ENCODE measurements around the gene TANC1. TPM values are rescaled to one million over a fixed set of nuclear protein-coding genes. Genes with fewer than 3 reads are reported as not detected.

The TANC1 gene
- total RNA-seq, 1 experiment from 2014 or later = not detected

DNA sequence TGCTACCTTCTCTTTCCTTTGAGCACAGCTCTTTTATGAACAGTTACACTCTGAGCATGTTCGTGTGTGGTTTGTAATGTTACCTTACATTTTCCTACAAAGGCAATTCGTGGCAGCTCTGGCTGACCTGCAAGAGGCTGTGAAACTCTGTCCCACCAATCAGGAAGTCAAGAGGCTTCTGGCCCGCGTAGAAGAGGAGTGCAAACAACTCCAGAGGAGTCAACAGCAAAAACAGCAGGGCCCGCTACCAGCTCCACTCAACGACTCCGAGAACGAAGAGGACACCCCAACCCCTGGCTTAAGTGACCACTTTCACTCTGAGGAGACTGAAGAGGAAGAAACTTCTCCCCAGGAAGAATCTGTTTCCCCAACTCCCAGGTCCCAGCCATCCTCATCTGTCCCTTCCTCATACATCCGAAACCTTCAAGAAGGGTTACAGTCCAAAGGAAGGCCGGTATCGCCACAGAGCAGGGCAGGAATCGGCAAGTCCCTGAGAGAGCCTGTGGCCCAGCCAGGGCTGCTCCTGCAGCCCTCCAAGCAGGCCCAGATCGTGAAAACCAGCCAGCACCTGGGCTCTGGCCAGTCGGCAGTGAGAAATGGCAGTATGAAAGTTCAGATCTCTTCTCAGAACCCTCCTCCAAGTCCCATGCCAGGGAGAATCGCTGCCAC is 261.2 kb downstream of the TANC1 start:
- Histone ChIP-seq H3K36me3 (ENCODE audit: insufficient read depth, low read length) (no peaks in the 10 kb centered on the region), H3K4me2 (ENCODE audit: low read depth, low read length, poor library complexity, severe bottlenecking) (no peak overlapping the region), H3K4me1 (ENCODE audit: low read length) (no peaks in the 10 kb centered on the region), H3K4me3 (ENCODE audit: low read length) (no peak overlapping the region), H2AFZ (ENCODE audit: low read length) (no peak overlapping the region), H4K20me1 (ENCODE audit: insufficient read depth, low read depth, low read length) (no peaks in the 10 kb centered on the region), H3K79me2 (ENCODE audit: low read length) (no peaks in the 10 kb centered on the region), H3K9me2 (replicated peaks; ENCODE audit: insufficient read depth, low read length) (no peaks in the 10 kb centered on the region), H3K27ac (ENCODE audit: low read length) (no peak overlapping the region), H3K27me3 (ENCODE audit: low read length) (no peaks in the 10 kb centered on the region), H3K9me3 (ENCODE audit: low read length) (no peaks in the 10 kb centered on the region), H3K9ac (ENCODE audit: low read length) (no peak overlapping the region)
- no peak for DNase-seq

DNA sequence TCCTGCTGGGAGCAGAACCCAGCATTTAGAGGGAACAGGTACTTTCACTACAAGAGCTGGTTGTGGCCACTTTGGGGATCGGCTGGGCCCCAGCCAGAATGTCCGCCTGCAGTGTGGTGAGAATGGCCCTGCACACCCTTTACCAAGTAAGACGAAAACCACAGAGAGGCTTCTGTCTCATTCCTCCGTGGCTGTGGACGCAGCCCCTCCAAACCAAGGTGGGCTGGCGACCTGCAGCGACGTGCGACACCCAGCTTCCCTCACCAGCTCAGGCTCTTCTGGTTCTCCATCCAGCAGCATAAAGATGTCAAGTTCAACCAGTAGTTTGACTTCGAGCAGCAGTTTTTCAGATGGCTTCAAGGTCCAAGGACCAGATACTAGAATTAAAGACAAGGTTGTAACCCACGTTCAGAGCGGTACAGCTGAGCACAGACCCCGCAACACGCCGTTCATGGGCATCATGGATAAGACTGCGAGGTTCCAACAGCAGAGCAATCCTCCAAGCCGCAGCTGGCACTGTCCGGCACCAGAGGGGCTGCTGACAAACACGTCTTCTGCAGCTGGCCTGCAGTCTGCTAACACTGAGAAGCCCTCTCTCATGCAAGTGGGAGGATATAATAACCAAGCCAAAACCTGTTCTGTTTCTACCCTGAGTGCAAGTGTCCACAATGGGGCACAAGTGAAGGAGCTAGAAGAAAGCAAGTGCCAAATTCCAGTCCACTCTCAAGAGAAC is 261.9 kb downstream of the TANC1 start:
- no peaks in the 10 kb centered on the region for H3K4me1 ChIP-seq (ENCODE audit: low read length)

DNA sequence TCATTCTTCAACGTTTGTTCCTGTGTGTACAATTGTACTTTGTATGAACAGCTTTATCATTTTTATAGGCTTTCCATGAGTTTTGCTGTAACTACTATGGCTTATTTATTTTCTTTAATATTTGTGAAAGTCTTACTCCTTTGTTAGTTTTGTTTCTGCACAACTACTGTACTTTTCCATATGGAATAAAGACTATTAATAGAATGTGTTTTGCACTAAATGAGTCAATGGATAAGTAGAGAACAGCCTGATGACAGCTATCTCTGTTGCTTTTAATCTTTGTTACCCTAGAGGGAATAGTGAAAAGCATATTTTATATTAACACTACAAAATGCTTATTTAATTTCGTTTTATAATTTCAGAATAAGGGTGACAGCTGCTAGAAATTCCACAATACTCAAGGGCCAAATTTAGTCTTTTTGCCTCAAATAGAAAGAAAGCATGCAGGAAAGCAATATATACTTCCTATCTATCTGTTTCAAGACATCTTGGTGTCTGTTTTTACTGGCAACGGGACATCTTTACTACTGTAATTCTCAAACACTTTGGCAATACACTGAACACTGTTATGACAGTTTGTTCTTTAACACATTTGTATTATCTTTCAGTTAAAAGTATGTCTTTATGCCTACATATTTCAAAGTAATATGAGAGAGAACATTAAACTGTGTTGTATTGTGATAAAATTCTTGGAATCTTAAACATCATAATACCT is 264.2 kb downstream of the TANC1 start:
- H3K9ac ChIP-seq (ENCODE audit: low read length) = no peak overlapping the region
- no peak overlapping the region for H3K27ac ChIP-seq (ENCODE audit: low read length)
- no peak overlapping the region for H2AFZ ChIP-seq (ENCODE audit: low read length)
- H3K27me3 ChIP-seq (ENCODE audit: low read length) = no peaks in the 10 kb centered on the region
- H3K4me1 ChIP-seq (ENCODE audit: low read length) = no peaks in the 10 kb centered on the region
- H3K4me3 ChIP-seq (ENCODE audit: low read length) = no peak overlapping the region
- no peak for DNase-seq
- H4K20me1 ChIP-seq (ENCODE audit: insufficient read depth, low read depth, low read length) = no peaks in the 10 kb centered on the region
- no peaks in the 10 kb centered on the region for H3K9me2 ChIP-seq (replicated peaks; ENCODE audit: insufficient read depth, low read length)
- H3K36me3 ChIP-seq (ENCODE audit: insufficient read depth, low read length) = no peaks in the 10 kb centered on the region
- H3K9me3 ChIP-seq (ENCODE audit: low read length) = no peaks in the 10 kb centered on the region
- H3K4me2 ChIP-seq (ENCODE audit: low read depth, low read length, poor library complexity, severe bottlenecking) = no peak overlapping the region
- H3K79me2 ChIP-seq (ENCODE audit: low read length) = no peaks in the 10 kb centered on the region

More for the DNA sequence above, 261.9 kb downstream of the TANC1 start:
- H3K36me3 ChIP-seq (ENCODE audit: insufficient read depth, low read length) = no peaks in the 10 kb centered on the region
- H4K20me1 ChIP-seq (ENCODE audit: insufficient read depth, low read depth, low read length) = no peaks in the 10 kb centered on the region
- H3K27ac ChIP-seq (ENCODE audit: low read length) = no peak overlapping the region
- H2AFZ ChIP-seq (ENCODE audit: low read length) = no peak overlapping the region
- H3K4me2 ChIP-seq (ENCODE audit: low read depth, low read length, poor library complexity, severe bottlenecking) = no peak overlapping the region
- no peak overlapping the region for H3K9ac ChIP-seq (ENCODE audit: low read length)
- no peaks in the 10 kb centered on the region for H3K9me3 ChIP-seq (ENCODE audit: low read length)
- no peaks in the 10 kb centered on the region for H3K27me3 ChIP-seq (ENCODE audit: low read length)
- H3K9me2 ChIP-seq (replicated peaks; ENCODE audit: insufficient read depth, low read length) = no peaks in the 10 kb centered on the region
- no peaks in the 10 kb centered on the region for H3K79me2 ChIP-seq (ENCODE audit: low read length)
- DNase-seq = no peak
- no peak overlapping the region for H3K4me3 ChIP-seq (ENCODE audit: low read length)

DNA sequence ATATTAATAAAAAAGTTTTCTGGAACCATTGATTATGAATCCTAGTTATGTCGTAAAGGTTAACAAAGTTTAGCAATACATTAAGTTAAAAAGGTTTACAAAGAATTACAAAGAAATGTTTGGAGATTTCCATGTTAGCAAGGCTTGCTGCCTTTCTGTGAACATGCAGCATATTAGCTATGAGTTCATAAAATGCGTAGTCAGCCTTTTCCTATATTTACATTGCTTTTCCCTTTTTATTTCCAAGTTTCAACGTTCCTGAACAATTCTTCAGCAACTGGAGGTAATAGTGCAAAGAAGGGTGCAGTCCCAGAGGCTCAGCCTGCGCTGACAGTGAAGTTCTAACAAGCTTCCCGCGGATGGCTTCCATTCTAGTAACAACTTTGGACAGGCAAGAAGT is 266.4 kb downstream of the TANC1 start:
- Histone ChIP-seq H3K4me2 (ENCODE audit: low read depth, low read length, poor library complexity, severe bottlenecking) (no peak overlapping the region), H2AFZ (ENCODE audit: low read length) (no peak overlapping the region), H3K36me3 (ENCODE audit: insufficient read depth, low read length) (no peaks in the 10 kb centered on the region), H3K4me3 (ENCODE audit: low read length) (no peak overlapping the region), H4K20me1 (ENCODE audit: insufficient read depth, low read depth, low read length) (no peaks in the 10 kb centered on the region), H3K9me2 (replicated peaks; ENCODE audit: insufficient read depth, low read length) (no peaks in the 10 kb centered on the region), H3K27ac (ENCODE audit: low read length) (no peak overlapping the region), H3K9me3 (ENCODE audit: low read length) (no peaks in the 10 kb centered on the region), H3K9ac (ENCODE audit: low read length) (no peak overlapping the region), H3K4me1 (ENCODE audit: low read length) (no peaks in the 10 kb centered on the region), H3K79me2 (ENCODE audit: low read length) (no peaks in the 10 kb centered on the region), H3K27me3 (ENCODE audit: low read length) (no peaks in the 10 kb centered on the region)
- DNase-seq = no peak

DNA sequence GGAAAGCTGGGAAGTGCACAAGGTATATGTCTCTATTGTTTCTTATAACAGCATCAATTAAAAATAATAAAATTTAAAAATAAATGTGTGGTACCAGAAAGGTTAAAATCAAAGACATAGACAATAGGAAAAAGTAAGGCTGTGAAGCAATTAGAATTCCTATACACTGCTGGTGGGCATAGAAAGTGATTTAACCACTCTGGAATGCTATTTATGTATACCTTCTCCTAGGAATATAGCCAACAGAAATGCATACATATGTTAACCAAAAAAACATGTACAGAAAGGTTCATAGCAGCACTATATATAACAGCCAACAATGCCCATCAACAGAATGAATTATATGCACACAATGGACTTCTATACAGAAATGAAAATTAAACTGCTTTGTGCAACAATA is 275.1 kb downstream of the TANC1 start:
- Histone ChIP-seq H4K20me1 (ENCODE audit: insufficient read depth, low read depth, low read length) (no peaks in the 10 kb centered on the region), H3K9me3 (ENCODE audit: low read length) (no peaks in the 10 kb centered on the region), H3K9me2 (replicated peaks; ENCODE audit: insufficient read depth, low read length) (no peaks in the 10 kb centered on the region), H2AFZ (ENCODE audit: low read length) (no peak overlapping the region), H3K27me3 (ENCODE audit: low read length) (no peaks in the 10 kb centered on the region), H3K9ac (ENCODE audit: low read length) (no peak overlapping the region), H3K79me2 (ENCODE audit: low read length) (no peaks in the 10 kb centered on the region), H3K4me2 (ENCODE audit: low read depth, low read length, poor library complexity, severe bottlenecking) (no peak overlapping the region), H3K4me1 (ENCODE audit: low read length) (no peaks in the 10 kb centered on the region), H3K27ac (ENCODE audit: low read length) (no peak overlapping the region), H3K36me3 (ENCODE audit: insufficient read depth, low read length) (no peaks in the 10 kb centered on the region), H3K4me3 (ENCODE audit: low read length) (no peak overlapping the region)
- DNase-seq = no peak

DNA sequence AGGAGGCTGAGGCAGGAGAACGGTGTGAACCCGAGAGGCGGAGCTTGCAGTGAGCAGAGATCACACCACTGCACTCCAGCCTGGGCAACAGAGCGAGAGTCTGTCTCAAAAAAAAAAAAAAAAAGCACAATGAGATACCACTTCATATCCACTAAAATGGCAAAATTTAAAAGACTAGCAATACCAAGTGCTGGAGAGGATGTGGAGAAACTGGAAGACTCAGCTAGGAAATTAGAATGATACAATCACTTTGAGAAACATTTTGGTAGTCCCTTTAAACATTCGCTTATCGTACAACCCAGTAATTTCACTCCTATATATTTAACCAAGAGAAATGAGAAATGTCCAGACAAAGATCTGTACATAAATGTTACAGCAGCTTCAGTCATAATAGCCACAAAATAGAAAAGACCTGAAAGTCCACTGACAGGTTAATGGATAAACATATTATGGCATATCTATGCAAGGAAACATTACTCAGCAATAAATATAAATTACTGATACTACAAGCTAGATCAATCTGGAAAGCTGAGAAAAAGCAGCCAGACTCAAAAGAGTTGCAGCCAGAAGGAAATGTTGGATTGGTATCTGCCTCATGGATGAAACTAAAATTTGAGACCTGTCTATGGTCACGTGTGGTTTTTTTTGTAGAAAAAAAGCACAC is 278.0 kb downstream of the TANC1 start:
- Histone ChIP-seq H4K20me1 (ENCODE audit: insufficient read depth, low read depth, low read length) (no peaks in the 10 kb centered on the region), H3K9ac (ENCODE audit: low read length) (no peak overlapping the region), H2AFZ (ENCODE audit: low read length) (no peak overlapping the region), H3K79me2 (ENCODE audit: low read length) (no peaks in the 10 kb centered on the region), H3K4me3 (ENCODE audit: low read length) (no peak overlapping the region), H3K4me2 (ENCODE audit: low read depth, low read length, poor library complexity, severe bottlenecking) (no peak overlapping the region), H3K27ac (ENCODE audit: low read length) (no peak overlapping the region), H3K36me3 (ENCODE audit: insufficient read depth, low read length) (no peaks in the 10 kb centered on the region), H3K27me3 (ENCODE audit: low read length) (no peaks in the 10 kb centered on the region), H3K9me3 (ENCODE audit: low read length) (no peaks in the 10 kb centered on the region), H3K4me1 (ENCODE audit: low read length) (no peaks in the 10 kb centered on the region), H3K9me2 (replicated peaks; ENCODE audit: insufficient read depth, low read length) (no peaks in the 10 kb centered on the region)
- no peak for DNase-seq

DNA sequence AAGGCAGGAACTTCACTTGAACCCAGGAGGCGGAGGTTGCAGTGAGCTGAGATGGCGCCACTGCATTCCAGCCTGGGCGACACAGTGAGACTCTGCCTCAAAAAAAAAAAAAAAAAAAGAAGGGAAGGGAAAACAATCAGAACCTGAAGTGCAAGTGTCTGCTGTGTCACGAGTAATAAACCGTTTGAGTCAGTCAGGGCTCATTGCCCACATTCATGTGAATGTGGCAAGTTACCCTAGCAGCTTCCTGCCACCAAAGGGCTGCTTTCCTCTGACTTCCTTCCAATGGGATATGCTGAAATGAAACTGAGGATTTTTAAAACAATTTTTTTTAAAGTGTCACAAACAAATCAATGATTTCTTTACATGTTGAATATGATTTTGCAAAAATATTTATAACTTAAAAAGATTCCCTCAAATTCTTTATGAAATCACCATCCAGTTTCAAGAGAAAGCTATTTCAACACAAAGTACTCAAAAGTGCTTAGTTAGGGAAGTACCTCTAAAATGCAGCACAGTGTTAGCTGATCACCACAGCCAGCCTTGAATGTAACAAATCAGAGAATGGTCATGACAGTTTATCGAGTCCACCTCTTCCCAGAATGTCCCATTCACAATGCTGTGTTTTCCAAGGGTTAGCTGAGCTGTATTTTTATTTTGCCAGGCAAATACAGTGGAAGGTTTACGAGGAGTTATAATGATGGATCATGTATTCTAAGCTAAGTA is 281.7 kb downstream of the TANC1 start:
- no peak overlapping the region for H3K27ac ChIP-seq (ENCODE audit: low read length)
- H4K20me1 ChIP-seq (ENCODE audit: insufficient read depth, low read depth, low read length) = no peaks in the 10 kb centered on the region
- H3K9me3 ChIP-seq (ENCODE audit: low read length) = no peaks in the 10 kb centered on the region
- H3K4me1 ChIP-seq (ENCODE audit: low read length) = no peaks in the 10 kb centered on the region
- no peaks in the 10 kb centered on the region for H3K79me2 ChIP-seq (ENCODE audit: low read length)
- no peaks in the 10 kb centered on the region for H3K9me2 ChIP-seq (replicated peaks; ENCODE audit: insufficient read depth, low read length)
- no peaks in the 10 kb centered on the region for H3K36me3 ChIP-seq (ENCODE audit: insufficient read depth, low read length)
- H3K9ac ChIP-seq (ENCODE audit: low read length) = no peak overlapping the region
- no peaks in the 10 kb centered on the region for H3K27me3 ChIP-seq (ENCODE audit: low read length)
- no peak overlapping the region for H2AFZ ChIP-seq (ENCODE audit: low read length)
- H3K4me2 ChIP-seq (ENCODE audit: low read depth, low read length, poor library complexity, severe bottlenecking) = no peak overlapping the region
- no peak overlapping the region for H3K4me3 ChIP-seq (ENCODE audit: low read length)
- no peak for DNase-seq
